H9 (cell line): ENCODE results near the gene TK1. TPM values are rescaled to one million over a fixed set of nuclear protein-coding genes. Genes with fewer than 3 reads are reported as not detected.

Experiments
- DNase-seq: peaks from one replicate; pipeline ENCODE4 v3.0.0-alpha.2; 2017
- H2AFZ ChIP-seq: one replicate; pipeline ENCODE4 v1.6.1; 2013; ENCODE audit warnings: mild to moderate bottlenecking, low read length, control low read depth, moderate library complexity
- H2AK5ac ChIP-seq: 2 replicates; pipeline ENCODE4 v1.6.1; 2013; ENCODE audit warnings: low read length, control low read depth, mixed read lengths; ENCODE audit not compliant: insufficient read length
- H2BK120ac ChIP-seq: one replicate; pipeline ENCODE4 v1.6.1; 2013; ENCODE audit warnings: low read depth, mild to moderate bottlenecking, low read length, control low read depth, inconsistent platforms; ENCODE audit not compliant: poor library complexity, severe bottlenecking
- H2BK12ac ChIP-seq: 2 replicates; pipeline ENCODE4 v1.6.1; 2013; ENCODE audit warnings: low read length, control low read depth, mixed read lengths, low read depth; ENCODE audit not compliant: insufficient read length
- H2BK15ac ChIP-seq: 2 replicates; pipeline ENCODE4 v1.6.1; 2013; ENCODE audit warnings: low read depth, low read length, control low read depth
- H2BK20ac ChIP-seq: one replicate; pipeline ENCODE4 v1.6.1; 2013; ENCODE audit warnings: low read depth, mild to moderate bottlenecking, low read length, control low read depth, inconsistent platforms; ENCODE audit not compliant: poor library complexity, severe bottlenecking
- H2BK5ac ChIP-seq: 2 replicates; pipeline ENCODE4 v1.6.1; 2013; ENCODE audit warnings: low read length, control low read depth, mixed read lengths; ENCODE audit not compliant: insufficient read length
- H3K14ac ChIP-seq: 2 replicates; pipeline ENCODE4 v1.6.1; 2013; ENCODE audit warnings: low read length, control low read depth; ENCODE audit not compliant: insufficient read depth
- H3K18ac ChIP-seq: 2 replicates; pipeline ENCODE4 v1.6.1; 2013; ENCODE audit warnings: low read depth, mild to moderate bottlenecking, mixed read lengths, low read length, control low read depth; ENCODE audit not compliant: insufficient read length
- H3K23ac ChIP-seq: 2 replicates; pipeline ENCODE4 v1.6.1; 2013; ENCODE audit warnings: low read length, control low read depth, mixed read lengths, low read depth; ENCODE audit not compliant: insufficient read length
- H3K23me2 ChIP-seq: 2 replicates; pipeline ENCODE4 v1.6.1; 2013; ENCODE audit warnings: low read depth, mild to moderate bottlenecking, mixed read lengths, low read length, control low read depth; ENCODE audit not compliant: insufficient read length, poor library complexity, severe bottlenecking
- H3K27ac ChIP-seq: 2 replicates; pipeline ENCODE4 v1.5.1; 2013; ENCODE audit warnings: low read length, control low read depth, mixed read lengths, low read depth; ENCODE audit not compliant: insufficient read length
- H3K27me3 ChIP-seq: 2 replicates; pipeline ENCODE4 v1.6.1; 2013; ENCODE audit warnings: low read length, control low read depth, inconsistent platforms; ENCODE audit not compliant: insufficient read depth
- H3K4ac ChIP-seq: 2 replicates; pipeline ENCODE4 v1.6.1; 2013; ENCODE audit warnings: low read depth, mild to moderate bottlenecking, control low read depth, inconsistent platforms, low read length, moderate library complexity
- H3K4me1 ChIP-seq: 2 replicates; pipeline ENCODE4 v1.6.1; 2013; ENCODE audit warnings: low read length, control low read depth, inconsistent platforms; ENCODE audit not compliant: insufficient read depth
- H3K4me2 ChIP-seq: 2 replicates; pipeline ENCODE4 v1.6.1; 2013; ENCODE audit warnings: low read length, control low read depth, mixed read lengths; ENCODE audit not compliant: insufficient read length, insufficient read depth
- H3K56ac ChIP-seq: 2 replicates; pipeline ENCODE4 v1.6.1; 2013; ENCODE audit warnings: low read depth, mild to moderate bottlenecking, mixed read lengths, low read length, control low read depth; ENCODE audit not compliant: insufficient read length
- H3K79me1 ChIP-seq: 2 replicates; pipeline ENCODE4 v1.6.1; 2013; ENCODE audit warnings: low read depth, mild to moderate bottlenecking, moderate library complexity, low read length, control low read depth, inconsistent platforms; ENCODE audit not compliant: insufficient read depth, poor library complexity, severe bottlenecking
- H3K79me2 ChIP-seq: 2 replicates; pipeline ENCODE4 v1.6.1; 2013; ENCODE audit warnings: low read length, control low read depth, inconsistent platforms; ENCODE audit not compliant: insufficient read depth
- H3K9ac ChIP-seq: 2 replicates; pipeline ENCODE4 v1.6.1; 2013; ENCODE audit warnings: low read length, control low read depth, mixed read lengths; ENCODE audit not compliant: insufficient read length; ENCODE audit errors: extremely low read depth
- H3K9me3 ChIP-seq: one replicate; pipeline ENCODE4 v1.6.1; 2013; ENCODE audit warnings: low read depth, low read length, inconsistent platforms; ENCODE audit not compliant: control insufficient read depth
- H3T11ph ChIP-seq: one replicate; pipeline ENCODE4 v1.6.1; 2013; ENCODE audit warnings: mild to moderate bottlenecking, low read length, control low read depth, inconsistent platforms
- H4K20me1 ChIP-seq: one replicate; pipeline ENCODE4 v1.6.1; 2013; ENCODE audit not compliant: control insufficient read depth, insufficient read length, insufficient read depth
- H4K5ac ChIP-seq: 2 replicates; pipeline ENCODE4 v1.6.1; 2013; ENCODE audit warnings: low read depth, mild to moderate bottlenecking, mixed read lengths, low read length, control low read depth; ENCODE audit not compliant: insufficient read length
- H4K8ac ChIP-seq: replicated peaks from 2 replicates; pipeline ENCODE4 v1.6.1; 2013; ENCODE audit warnings: low read length, control low read depth, mixed read lengths, low read depth; ENCODE audit not compliant: insufficient read length
- H4K91ac ChIP-seq: 2 replicates; pipeline ENCODE4 v1.6.1; 2013; ENCODE audit warnings: low read depth, mild to moderate bottlenecking, moderate library complexity, mixed read lengths, low read length, control low read depth; ENCODE audit not compliant: insufficient read length
- H3K27ac Mint-ChIP-seq, 3 experiments: 2 replicates in 2 of 3; 3 replicates in 1 of 3; pipeline ENCODE4 v1.8.0; 2020 to 2021; ENCODE audit warnings: mixed read lengths in 3 of 3, mild to moderate bottlenecking in 1 of 3, moderate library complexity in 1 of 3
- H3K27me3 Mint-ChIP-seq: 2 replicates; pipeline ENCODE4 v1.8.0; 2021; ENCODE audit warnings: low read depth, mild to moderate bottlenecking, moderate library complexity, mixed read lengths
- H3K36me3 Mint-ChIP-seq, 3 experiments: 2 replicates in 2 of 3; 3 replicates in 1 of 3; pipeline ENCODE4 v1.8.0; 2020 to 2021; ENCODE audit warnings: low read depth in 3 of 3, mixed read lengths in 3 of 3; ENCODE audit not compliant: insufficient read depth in 1 of 3
- H3K4me1 Mint-ChIP-seq, 2 experiments: 2 replicates each; pipeline ENCODE4 v1.8.0; 2020; ENCODE audit warnings: mixed read lengths in 2 of 2
- H3K4me3 Mint-ChIP-seq, 2 experiments: 2 replicates in 1 of 2; 3 replicates in 1 of 2; pipeline ENCODE4 v1.8.0; 2020 to 2021; ENCODE audit warnings: mild to moderate bottlenecking in 2 of 2, mixed read lengths in 2 of 2, moderate library complexity in 1 of 2
- H3K9me3 Mint-ChIP-seq, 2 experiments: 2 replicates in 1 of 2; 3 replicates in 1 of 2; pipeline ENCODE4 v1.8.0; 2020; ENCODE audit warnings: mild to moderate bottlenecking in 2 of 2, mixed read lengths in 2 of 2, moderate library complexity in 1 of 2
- CTCF ChIP-seq: fragments of 200-600 bp; sonication (generic); conservative IDR thresholded peaks from 3 replicates; pipeline ENCODE4 v1.8.0; 2021; ENCODE audit warnings: antibody characterized with exemption, mild to moderate bottlenecking
- WGBS: extraction: QIAGEN DNeasy Blood & Tissue Kit; methylation state at CpG from one replicate; pipeline ENCODE4 v1.1.7; 2013; ENCODE audit warnings: missing lambda C conversion rate, low lambda C conversion rate, mixed read lengths; ENCODE audit not compliant: insufficient read length; ENCODE audit errors: extremely low coverage; 5-methylcytosine and 5-hydroxymethylcytosine counted together
- total RNA-seq: library from RNA; stranded (reverse); gene quantifications from 2 replicates; pipeline ENCODE4 v1.2.1, GENCODE V29; 2021

TK1 gene
- total RNA-seq, 1 experiment from 2014 or later = 95.8 TPM

- no peak for TF ChIP-seq CTCF
- no peak overlapping the region for H4K8ac ChIP-seq
- H3K4me1 Mint-ChIP-seq = peaks cover 0 to 6% of the 10 kb centered on the region in 2 experiments; a peak in 1 of 4 replicates
- H3K79me2 ChIP-seq = no peaks in the 10 kb centered on the region
- no peaks in the 10 kb centered on the region; a peak in 1 of 5 replicates for H3K9me3 Mint-ChIP-seq
- no CpG with 5 or more reads among the region's 12 CpGs for WGBS
- no peak overlapping the region for H3K56ac ChIP-seq
- H3T11ph ChIP-seq = no peak overlapping the region
- no peak overlapping the region for H2AFZ ChIP-seq
- H3K27ac ChIP-seq = no peak overlapping the region
- no peak overlapping the region for H2AK5ac ChIP-seq
- no peak overlapping the region for H2BK20ac ChIP-seq
- H3K14ac ChIP-seq = no peak overlapping the region; the same call in 1 of the 2 replicates
- no peak overlapping the region for H3K18ac ChIP-seq
- DNase-seq = no peak
- peaks cover 25% of the 10 kb centered on the region for H3K27me3 Mint-ChIP-seq
- no peak overlapping the region for H2BK5ac ChIP-seq
- H2BK120ac ChIP-seq = no peak overlapping the region
- H4K91ac ChIP-seq = no peak overlapping the region
- no peaks in the 10 kb centered on the region for H3K23me2 ChIP-seq
- H3K27ac Mint-ChIP-seq = peak overlapping the region in 2 of 3 experiments; percentile 59 to 65; a peak in 3 of 7 replicates
- no peak overlapping the region for H2BK12ac ChIP-seq
- H3K27me3 ChIP-seq = peaks cover 4% of the 10 kb centered on the region; the same call in 1 of the 2 replicates
- peaks cover 6% of the 10 kb centered on the region for H3K79me1 ChIP-seq
- H3K4ac ChIP-seq = no peak overlapping the region
- no peaks in the 10 kb centered on the region for H3K4me1 ChIP-seq
- no peak overlapping the region for H3K23ac ChIP-seq
- peaks cover 20 to 35% (median 30%) of the 10 kb centered on the region in 3 experiments; a peak in 6 of 7 replicates for H3K36me3 Mint-ChIP-seq
- H3K4me3 Mint-ChIP-seq = no peak overlapping the region
- no peaks in the 10 kb centered on the region for H3K9me3 ChIP-seq
- no peak overlapping the region for H2BK15ac ChIP-seq
- no peak overlapping the region for H3K4me2 ChIP-seq
- no peak overlapping the region for H3K9ac ChIP-seq
- H4K20me1 ChIP-seq = no peaks in the 10 kb centered on the region
- no peak overlapping the region for H4K5ac ChIP-seq
Measured at GRCh38 chr17:78226055-78226758, 39.4 kb upstream of the TK1 start.
